GM19467 (cell line): ENCODE measurements around the gene LAMA5.

Source experiments
- ATAC-seq: cut with Tn5 transposase; IDR thresholded peaks from one replicate; pipeline ENCODE4 v1.9.1; 2021; ENCODE audit warnings: mild to moderate bottlenecking, moderate library complexity; ENCODE audit not compliant: unreplicated experiment

The LAMA5 gene

DNA sequence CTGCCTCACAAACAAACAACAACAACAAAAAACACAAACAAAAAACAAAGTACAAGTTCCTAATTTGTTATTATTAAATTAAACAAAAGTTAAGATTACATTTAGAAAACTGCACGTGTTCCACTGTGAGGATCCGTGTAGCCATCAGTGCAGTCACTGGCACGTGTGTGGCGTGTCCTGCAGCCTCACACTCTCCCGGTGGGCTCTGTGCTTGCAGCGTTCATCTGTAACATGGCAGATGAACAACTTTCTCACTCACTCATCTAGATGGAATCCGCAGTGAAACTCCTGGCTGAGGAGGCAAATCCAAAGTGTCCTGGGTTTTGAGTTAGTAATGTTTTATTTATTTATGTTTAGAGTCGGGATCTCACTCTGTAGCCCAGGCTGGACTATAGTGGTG is 77.2 kb downstream of the LAMA5 start:
- no peak for ATAC-seq

GRCh38 chr20:62289131-62289530 is 78.0 kb downstream of the LAMA5 start:
- no peak for ATAC-seq

DNA sequence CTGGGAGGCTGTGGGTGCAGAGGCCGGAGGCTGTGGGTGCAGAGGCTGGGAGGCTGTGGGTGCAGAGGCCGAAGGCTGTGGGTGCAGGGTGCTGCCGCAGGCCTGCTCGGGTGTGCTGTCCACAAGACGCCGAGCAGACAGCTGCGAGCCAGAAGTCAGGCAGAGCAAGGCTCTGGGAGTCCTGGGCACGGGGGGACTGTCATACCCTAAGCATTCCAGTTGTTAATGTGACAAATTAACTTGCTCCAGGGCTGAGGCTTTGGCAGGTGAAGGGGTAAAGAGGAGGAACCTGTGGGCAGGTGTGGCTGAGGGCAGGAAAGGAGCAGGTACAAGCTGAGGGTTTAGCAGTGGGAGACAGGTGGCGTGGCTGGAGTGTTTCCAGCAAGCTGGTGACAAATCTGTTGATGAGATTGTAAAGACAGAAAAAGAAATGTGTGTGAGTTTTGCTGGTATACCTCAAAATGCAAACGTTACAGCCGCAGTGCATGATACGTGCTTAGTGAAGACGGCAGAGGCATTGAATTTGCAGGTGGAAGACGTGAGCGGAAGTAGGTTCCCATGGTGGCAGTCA is 78.5 kb downstream of the LAMA5 start:
- no peak for ATAC-seq

GRCh38 chr20:62287759-62288534 is 79.2 kb downstream of the LAMA5 start:
- no peak for ATAC-seq

- ATAC-seq = no peak
These were observed 80.0 kb downstream of the LAMA5 start for GRCh38 chr20:62287129-62287528.

- no peak for ATAC-seq
These were observed 80.5 kb downstream of the LAMA5 start for GRCh38 chr20:62286493-62287064.

GRCh38 chr20:62285722-62286121 is 81.4 kb downstream of the LAMA5 start:
- no peak for ATAC-seq

DNA sequence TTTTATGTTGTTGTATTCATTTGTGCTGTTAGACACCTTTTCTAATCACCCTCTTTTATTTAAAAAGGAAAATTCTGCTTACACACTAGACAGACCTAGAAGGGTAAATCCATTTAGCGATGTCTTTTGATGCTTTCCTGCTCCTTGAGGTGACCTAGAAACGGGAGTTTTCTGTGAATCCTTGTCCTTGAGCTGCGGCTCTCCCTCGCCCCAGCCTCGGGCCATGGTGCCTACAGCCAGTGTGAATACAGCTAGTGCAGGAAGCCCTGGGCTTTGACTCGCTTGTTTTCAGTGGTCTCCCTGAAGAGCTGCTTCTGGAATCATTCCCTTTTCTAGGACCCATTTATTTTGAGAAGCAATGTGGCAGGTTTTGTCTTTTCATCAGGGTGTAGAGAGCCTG is 82.0 kb downstream of the LAMA5 start:
- no peak for ATAC-seq

- ATAC-seq = no peak
These were observed 82.7 kb downstream of the LAMA5 start for GRCh38 chr20:62284448-62284847.

- ATAC-seq = no peak
These were observed 84.1 kb downstream of the LAMA5 start for GRCh38 chr20:62282877-62283503.

- ATAC-seq = no peak
These were observed 85.0 kb downstream of the LAMA5 start for GRCh38 chr20:62282103-62282502.

DNA sequence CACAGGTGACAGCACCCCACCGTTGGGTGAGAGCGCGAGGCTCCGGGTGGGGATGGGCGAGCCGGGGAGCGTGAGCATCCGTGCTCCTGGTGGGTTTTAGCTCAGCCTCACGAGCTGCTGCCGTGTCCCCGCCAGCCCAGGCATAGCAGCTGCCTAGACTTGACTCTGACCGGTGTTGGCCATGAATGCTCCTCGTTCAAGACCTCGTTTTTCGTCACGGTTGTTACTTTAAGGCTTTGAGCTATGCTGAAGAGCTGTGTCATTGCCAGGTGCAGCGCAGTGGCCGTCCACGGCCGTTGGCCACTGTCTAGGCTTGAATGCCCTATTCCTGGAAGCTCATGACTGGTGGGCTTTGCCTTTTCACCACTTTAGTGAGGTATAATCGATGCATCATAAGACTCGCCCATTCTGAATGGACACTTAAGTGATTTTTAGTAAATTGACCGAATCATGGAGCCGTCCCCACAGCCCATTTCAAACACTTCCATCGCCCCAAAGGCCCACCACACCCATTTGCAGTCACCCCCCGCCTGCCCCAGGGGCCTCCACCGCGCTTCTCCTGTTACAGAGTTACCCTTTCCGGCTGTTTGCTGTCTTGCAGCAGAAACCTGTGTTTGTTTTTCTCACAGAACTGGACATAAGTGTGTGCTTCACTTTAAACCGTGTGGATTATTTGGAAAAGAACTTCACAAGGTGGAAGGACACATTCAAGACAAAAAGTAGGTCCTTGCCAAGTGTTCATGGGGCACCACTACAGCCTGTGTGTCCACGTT is 85.8 kb downstream of the LAMA5 start:
- no peak for ATAC-seq

GRCh38 chr20:62280303-62280702 is 86.8 kb downstream of the LAMA5 start:
- ATAC-seq = no peak

DNA sequence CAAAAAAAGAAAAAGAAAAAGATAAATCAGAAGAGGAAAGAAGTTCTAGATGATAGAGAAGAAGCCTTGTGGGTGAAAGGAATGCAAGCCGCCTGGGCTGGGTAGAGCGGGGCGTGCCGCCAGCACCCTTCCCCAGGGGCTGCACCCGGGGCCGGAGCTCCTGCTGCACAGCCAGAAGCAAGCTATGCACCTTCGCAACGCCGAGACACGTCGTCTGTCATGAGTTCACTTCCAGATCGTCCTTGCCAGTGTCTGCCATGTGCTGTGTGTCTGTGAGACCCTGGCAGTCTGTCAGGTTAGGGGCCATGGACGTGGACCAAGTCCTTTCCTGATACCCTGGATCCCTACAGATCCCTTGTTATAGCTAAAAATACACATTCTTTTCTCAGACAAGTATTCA is 89.9 kb downstream of the LAMA5 start:
- ATAC-seq = no peak

DNA sequence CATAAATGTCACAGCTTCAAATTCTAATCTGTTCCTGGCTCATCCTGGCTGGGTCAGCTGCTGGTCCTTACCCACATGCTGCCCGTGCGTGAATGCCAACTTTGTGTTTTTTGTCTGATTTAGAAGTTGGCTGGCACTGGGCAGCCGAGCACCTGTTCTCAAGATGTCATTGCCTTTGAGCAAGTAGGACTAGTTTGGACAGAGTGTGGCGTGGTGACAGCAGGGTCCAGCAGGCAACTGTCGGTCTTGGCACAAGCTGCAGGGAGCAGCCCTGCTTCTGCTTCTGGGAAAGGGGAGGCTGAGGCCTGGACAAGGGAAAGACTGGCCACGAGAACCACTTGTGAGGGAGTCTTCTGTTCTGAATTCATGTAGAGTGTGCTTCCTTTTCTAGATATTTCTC is 90.7 kb downstream of the LAMA5 start:
- no peak for ATAC-seq

- no peak for ATAC-seq
These were observed 91.9 kb downstream of the LAMA5 start for GRCh38 chr20:62275219-62275618.

DNA sequence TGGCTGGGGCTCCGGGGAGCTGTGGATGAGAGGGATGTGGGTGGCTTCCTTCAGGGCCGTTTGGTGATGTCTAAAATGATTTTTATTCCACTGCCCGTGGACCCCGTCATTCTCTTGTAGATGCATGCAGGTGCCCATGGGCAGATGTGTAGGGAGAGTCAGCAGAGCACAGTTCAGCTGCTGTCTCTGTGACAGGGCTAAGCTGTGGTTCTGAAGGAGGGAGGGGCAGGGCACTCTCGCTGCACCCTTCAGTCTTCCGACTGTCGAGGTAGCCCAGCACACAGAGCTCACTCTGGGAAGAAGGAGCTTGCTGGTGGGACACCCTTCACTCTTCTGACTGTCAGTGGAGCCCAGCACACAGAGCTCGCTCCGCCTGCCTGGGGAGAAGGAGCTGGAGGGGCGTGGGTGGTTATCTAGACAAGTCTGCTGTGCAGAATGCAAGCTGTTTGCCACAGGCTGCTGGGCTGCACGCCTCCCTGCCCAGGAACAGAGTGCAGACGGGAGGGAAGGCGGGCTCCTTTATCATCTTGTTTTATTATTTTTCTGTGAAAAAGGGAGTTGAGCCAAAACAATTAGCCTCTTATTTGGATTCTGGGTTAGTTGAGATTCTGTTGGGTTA is 92.7 kb downstream of the LAMA5 start:
- no peak for ATAC-seq

GRCh38 chr20:62273416-62273815 is 93.7 kb downstream of the LAMA5 start:
- no peak for ATAC-seq

DNA sequence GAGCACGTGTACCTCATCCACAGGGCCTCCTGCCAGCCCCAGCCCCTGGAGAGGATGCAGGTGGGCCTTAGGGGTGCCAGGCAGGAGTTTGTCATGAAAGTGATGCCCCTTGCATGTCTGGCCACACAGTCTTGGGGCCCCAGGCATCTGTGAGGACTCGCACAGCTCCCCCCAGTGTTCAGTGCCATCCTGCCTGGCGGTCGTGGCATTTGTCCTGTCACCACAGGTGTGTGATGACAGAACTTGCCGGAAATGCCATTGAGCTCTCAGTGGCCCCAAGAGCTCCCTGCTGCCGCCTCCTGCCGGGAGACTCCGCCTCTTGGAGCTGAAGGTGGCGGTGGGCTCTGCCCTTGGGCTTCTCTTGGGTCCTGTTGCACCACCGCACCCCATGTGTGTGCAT is 94.9 kb downstream of the LAMA5 start:
- no peak for ATAC-seq

DNA sequence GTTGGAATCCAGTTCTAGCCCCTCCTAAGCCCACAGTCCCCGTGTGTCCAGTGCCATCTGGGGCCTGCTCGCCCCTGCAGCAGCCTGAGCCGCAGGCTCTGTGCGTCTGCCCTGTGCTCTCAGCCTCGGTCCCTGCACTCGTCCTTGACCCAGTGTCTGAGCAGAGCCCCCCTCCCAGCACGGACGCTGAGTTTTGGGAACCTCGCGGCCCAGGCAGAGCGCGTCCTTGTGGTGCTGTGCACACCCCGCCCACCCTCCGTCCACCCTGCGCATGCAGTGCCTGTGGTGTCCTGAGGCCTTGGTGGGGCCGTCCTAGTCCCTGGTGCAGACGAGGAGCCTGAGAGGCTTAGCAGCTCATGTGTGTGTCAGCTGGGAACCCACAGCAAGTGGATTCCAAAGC is 97.2 kb downstream of the LAMA5 start:
- no peak for ATAC-seq

DNA sequence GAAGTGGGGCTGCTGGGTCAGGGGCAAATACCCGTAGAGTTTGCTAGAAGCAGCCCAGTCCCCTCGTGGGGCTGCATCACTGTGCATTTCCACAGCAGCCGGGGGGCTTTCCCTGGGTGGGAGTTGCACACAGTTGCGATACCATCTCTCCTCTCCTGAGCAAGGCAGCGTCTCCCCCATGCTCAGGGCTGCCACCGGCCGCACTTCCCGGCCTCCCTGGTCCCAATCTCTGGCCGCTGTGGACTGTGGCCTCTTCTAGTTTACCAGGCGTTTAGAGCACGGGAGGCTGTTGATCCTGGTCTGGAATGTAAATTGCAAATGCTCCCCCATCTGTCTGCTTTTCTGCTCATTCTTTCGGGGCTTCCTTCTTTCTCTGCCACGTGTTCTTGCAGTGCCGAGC is 97.7 kb downstream of the LAMA5 start:
- ATAC-seq = no peak
